NCI-H446 treated with DMSO at 0.1 percent for 48 hours (cell line): Measurements from ENCODE around the gene AGAP1.

Source experiments
- DNase-seq: peaks from one replicate; lab custom pipeline; 2025; lab: John Stamatoyannopoulos, UW

Gene AGAP1

DNA sequence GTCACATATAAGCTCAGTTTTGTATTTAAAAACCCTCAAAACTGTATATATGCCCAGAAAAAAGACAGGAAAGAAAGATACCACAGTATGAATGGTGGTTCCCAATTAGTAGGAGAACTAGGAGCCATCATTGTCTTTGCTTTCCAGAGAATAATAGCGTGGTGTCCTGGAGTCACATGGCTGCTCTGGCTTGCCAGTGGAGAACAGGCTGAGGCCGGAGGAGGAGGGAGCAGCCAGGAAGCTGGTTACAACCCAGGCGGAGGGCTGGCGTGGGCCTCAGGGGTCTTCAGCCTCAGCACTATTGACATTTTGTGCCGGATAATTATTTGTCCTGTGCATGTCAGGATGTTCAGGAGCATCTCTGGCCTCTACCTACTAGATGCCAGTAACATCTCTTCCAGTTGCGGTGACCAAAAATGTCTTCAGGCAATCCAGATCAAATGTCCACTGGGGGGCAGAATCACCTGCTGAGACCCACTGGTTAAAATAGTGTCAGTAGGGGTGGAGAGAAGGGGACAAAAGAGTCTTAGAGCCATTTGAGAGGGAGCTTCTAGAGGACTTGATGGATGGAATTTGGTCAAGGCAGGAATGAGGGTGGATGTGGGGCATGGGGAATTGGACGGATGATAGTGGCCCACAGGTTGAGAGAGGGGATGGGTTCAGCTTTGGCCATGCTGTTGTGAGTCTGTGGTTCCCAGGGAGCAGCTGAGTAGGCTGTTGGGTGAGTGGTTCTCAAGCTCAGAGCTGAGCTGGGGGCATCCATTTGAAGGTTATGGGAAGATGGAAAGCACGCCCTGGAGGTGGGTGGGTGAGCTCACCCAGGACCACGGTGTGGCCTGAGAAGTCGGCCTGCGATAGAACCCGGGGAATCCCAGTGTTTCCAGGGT, 144.9 kb downstream of the AGAP1 start:
- no peak for DNase-seq

DNA sequence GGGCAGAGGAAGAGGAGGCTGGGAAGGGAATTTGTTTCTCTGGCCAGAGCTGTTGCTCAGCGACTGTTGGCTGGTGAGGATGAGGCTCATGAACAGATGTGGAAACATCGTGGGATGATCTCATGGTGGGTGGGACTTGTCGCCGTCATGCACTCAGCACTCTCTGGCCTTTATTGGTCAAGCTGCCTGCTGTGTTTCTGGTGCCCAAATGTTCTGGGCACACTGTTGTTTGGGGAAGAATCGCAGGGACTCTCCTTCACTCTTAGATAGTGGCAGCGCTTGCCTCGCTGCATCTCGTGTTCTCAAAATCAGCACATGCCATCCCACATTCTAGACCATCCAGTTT, 145.6 kb downstream of the AGAP1 start:
- peak; percentile 8 for DNase-seq

- no peak for DNase-seq
Measured at GRCh38 chr2:235639885-235640284, 146.0 kb downstream of the AGAP1 start.

DNA sequence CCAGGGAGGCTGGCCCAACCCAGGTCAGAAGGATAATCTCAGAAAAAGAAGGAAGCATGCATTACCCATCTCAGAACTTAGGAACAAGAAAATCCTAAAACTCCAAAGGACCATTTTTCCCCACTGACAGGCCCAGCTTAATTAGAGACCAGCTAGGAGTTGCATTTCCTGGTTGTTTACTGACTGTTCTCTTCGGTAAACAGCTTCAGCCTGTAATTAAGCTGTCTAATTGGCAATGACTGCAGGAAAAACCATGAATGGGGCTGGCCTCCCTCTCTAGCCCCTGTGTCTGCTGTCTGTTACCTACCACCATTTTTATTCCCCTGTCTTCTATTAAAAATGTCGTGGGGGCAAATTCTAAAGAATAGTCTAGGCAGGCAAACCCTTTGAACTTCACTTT, 146.5 kb downstream of the AGAP1 start:
- no peak for DNase-seq

- no peak for DNase-seq
Measured at GRCh38 chr2:235640926-235641723, 147.3 kb downstream of the AGAP1 start.

- no peak for DNase-seq
Measured at GRCh38 chr2:235641956-235642355, 148.1 kb downstream of the AGAP1 start.

GRCh38 chr2:235642446-235643098, 148.7 kb downstream of the AGAP1 start:
- no peak for DNase-seq

DNA sequence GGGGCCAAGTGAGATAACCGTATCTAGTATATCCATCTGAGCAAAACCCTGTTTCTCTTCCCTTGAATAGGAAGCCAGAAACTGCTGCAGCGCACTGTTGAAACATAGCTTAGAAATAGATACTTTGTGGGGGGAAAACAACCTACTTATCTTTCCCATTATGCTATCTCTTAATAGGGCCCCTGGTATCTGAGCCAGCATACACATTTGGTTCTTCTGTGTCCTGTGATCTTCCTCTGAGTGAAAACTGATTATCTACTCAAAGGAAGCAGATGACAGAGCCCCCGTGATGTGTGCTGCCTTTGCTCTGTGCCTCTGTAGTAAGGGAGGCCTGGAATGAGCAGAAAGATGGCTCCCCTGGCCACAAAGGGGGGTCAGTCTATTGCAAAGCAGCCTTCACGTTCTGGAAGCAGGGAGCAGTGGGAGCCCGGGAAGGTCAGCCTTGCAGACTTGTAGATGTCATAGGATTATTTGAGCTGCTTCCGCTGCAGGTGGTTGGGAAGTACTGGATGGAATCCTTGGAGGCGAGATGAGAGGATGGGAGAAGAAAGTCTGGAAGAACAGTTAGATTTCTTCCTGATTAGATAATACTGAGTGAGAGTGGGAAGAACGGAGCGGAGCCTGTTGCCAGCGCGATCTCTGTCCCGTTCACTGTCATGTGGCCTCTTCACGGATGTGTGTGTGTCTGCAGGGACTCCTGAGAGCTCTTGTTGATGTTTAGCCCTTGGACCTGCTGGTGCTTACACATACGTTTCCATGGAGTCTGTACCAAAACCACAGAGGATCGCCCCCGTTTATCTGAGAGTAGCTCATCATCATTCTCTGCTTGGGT, 150.1 kb downstream of the AGAP1 start:
- DNase-seq = no peak

DNA sequence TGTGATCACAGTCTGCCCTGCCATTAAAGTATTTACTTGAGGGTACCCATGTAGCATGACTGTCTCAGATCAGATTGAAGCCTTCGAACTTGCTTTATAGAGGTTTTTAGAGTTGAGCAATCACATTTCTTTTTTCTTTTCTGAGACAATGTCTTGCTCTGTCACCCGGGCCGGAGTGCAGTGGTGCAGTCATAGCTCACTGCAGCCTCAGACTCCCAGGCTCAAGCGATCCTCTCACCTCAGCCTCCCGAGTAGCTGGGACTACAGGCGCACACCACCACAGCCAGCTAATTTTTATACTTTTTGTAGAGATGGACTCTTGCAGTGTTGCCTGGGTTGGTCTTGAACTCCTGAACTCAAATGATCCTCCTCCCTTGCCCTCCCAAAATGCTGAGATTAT, 153.4 kb downstream of the AGAP1 start:
- no peak for DNase-seq

DNA sequence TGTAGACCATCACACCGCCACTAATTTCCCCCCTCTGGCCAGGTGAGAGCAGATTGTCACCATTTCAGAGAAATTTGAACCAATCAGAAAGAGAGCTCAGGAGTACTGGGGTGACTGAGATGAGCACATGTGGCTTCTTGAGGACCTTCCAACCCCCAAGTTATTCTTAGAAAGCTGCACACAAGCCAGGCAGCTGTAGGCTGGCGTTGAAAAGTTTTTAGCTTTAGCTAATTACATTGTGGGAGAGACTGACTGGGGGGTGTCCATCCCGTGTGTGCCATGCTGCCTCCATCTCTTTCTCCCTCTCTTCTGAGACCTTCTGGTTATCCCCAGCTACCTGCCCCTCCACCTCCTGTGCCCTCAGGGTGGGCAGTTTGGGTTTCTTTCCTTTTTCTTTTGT, 154.0 kb downstream of the AGAP1 start:
- no peak for DNase-seq

DNA sequence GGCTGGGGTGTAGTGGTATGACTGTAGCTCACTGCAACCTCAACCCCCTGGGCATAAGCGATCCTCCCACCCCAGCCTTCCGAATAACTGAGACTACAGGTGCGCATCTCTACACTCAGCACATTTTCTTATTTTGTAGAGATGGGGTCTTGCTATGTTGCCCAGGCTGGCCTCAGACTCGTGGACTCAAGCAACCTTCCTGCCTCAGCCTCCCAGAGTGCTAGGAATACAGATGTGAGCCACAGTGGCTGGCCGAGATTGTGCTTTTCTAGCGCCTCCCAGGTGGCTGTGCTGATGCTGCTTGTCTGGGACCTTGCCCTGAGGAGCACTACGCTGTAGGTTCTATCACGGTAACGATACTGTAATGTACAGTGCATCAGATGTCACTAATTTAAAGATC, 155.6 kb downstream of the AGAP1 start:
- DNase-seq = no peak

DNA sequence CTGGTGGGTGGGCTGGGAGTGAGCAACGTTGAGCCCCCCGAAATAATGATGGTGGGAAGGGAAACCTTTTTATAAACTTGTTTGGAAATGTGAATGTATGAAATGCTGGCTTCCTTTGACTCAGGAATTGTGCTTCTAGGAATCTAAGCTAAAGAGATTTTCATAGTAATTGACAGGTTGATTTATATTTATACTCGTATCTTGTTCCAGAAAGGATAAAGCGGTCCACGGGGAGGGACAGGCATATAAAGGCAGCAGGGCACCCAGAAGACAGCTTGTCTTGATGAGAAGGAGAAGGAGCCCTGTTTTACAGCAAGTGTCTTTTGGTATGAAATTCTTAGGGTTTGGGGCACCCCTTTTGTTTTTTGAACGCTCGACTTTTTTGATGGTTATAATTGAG, 157.8 kb downstream of the AGAP1 start:
- DNase-seq = no peak

DNA sequence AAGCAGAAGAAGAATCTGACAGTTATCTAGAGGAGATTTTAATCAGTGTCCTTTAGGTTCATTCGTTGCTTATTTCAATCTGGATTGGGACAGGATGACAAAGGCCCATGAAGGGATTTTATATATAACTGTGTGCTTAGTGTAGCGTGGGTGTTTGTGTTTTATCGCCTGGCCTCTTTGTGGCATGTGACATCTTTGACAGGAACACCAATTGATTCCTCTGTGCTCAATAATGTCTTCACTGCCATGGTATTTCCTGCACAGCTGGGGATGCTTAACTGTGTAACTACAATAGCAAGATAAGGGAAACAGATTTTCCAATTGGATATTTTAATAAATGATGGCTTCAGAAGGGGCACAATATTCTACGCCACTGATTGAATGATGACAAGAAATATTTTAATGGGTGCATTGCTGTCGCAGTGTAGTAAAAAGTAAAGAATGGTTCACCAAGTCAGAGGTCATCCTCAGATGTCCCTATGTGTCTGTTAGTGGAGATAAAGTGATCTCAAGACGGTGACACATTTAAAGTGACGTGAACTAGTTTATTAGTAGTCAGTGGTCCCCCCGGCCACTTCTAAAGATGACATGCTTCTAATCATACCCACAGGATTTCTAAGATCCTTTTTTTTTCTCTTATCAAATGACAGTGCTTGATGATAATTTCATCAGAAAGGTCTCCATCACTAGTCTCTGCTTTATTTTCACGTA, 160.4 kb downstream of the AGAP1 start:
- no peak for DNase-seq

GRCh38 chr2:235658351-235659174, 164.7 kb downstream of the AGAP1 start:
- DNase-seq = no peak

DNA sequence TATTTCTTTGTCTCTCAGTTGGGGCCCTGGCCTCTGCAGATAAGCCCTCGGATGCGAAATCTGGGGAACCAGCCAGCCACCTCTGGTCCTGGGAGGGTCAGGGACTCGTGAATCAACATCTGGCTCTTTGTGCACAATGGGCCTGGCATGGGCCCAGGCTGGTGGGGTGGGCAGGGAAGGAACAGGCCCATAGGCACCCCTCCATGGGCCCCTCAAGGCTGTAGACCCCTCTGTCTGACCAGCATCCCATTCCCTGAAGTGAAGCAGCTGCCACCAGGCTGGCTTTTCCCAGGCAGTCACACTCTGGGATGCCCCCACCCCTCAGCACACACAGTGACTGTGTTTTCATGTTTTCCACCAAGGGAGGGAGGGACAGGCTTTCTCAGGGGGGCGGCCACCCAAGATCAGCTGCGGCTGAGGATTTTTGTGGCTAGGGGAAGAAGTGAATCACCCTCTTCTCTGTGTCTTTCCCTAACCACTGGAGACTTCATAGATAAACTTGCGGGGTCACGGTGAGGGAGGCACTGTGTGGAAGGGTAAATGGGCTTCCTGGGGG, 166.0 kb downstream of the AGAP1 start:
- DNase-seq = no peak

GRCh38 chr2:235660484-235661082, 166.7 kb downstream of the AGAP1 start:
- DNase-seq = no peak

- DNase-seq = no peak
Measured at GRCh38 chr2:235661167-235661937, 167.5 kb downstream of the AGAP1 start.

DNA sequence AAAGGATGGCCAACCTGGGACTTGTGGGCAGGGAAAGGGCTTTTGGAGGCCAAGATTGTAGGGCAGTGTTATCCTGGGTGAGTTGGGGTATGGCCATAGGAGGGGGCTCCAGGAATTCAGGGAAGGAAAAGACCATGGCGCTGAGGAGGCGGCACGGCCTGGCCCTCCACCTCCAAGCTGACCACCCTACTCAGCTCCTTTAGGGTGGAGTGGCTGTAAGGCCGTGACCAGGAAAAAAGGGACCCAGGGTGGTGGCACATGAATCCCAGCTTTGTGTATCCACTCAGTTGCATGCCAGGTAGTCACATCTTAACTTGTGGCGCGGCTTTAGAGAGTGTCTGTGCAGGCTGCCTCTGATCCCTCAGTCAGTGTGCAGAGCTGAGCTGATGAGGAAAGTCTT, 168.1 kb downstream of the AGAP1 start:
- DNase-seq = no peak

- DNase-seq = no peak
Measured at GRCh38 chr2:235663875-235664274, 170.0 kb downstream of the AGAP1 start.
